Stimulated activated CD4-positive, alpha-beta T cell treated with anti-CD3 and anti-CD28 coated beads, Interleukin-1b, Interleukin-23, amount 100 ng/mL, for 48 hours (primary cell): ENCODE data around the gene COL27A1.
A peak's percentile ranks its signal among the peaks of the same experiment; 100 is the strongest.

Experiments
- DNase-seq: peaks from one replicate; pipeline ENCODE4 v3.0.0-alpha.2; 2020

Gene COL27A1

DNA sequence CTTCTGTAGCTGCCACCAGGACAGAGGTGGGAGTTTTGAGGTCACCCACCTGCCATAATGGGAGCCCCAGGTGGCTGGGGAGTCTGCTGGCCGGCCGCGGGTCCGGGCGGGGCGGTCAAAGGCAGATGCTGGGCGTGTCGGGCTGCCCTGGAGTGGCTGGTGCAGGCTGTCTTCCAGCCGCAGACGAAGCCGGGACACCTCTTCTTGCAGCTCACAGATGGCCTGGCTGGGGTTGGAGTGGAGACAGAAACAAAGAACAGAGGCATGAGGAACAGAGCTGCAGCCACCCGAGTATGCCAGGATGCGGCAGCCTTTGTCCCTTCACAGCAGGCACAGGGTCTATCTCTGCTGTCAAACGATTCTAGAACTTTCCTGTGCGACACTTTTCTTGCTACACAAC lies 192.3 kb downstream of the COL27A1 start:
- no peak for DNase-seq

DNA sequence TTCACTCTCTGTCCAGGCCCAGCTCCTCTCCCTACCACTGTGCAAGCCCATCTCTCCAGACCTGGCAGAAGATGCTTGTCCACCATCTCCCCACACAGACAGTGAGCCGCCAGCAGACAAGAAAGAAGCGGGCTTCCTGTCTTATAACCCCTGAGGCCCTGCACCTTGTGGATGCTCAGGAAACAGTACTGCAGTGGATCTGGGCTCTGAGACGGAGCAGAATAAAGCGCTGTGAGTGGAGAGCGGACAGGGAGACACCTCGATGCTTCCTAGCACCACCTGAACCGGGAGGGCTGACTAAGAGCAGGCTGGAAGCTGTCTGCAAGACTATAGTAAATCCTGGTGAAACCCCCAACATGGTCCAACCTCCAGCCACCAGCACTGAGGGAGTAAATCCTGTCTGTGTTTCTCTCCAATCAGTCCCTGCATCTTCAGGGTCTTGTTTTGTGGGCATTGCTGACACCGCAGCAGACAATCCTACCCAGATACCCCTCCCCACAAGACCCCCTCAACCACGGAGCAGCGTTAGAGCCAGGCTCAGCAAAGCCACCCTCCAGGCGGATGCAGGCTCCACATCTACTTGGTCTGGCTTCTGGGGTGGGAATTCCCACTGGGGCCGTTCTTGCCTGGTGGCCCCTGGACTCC lies 193.0 kb downstream of the COL27A1 start:
- no peak for DNase-seq

DNA sequence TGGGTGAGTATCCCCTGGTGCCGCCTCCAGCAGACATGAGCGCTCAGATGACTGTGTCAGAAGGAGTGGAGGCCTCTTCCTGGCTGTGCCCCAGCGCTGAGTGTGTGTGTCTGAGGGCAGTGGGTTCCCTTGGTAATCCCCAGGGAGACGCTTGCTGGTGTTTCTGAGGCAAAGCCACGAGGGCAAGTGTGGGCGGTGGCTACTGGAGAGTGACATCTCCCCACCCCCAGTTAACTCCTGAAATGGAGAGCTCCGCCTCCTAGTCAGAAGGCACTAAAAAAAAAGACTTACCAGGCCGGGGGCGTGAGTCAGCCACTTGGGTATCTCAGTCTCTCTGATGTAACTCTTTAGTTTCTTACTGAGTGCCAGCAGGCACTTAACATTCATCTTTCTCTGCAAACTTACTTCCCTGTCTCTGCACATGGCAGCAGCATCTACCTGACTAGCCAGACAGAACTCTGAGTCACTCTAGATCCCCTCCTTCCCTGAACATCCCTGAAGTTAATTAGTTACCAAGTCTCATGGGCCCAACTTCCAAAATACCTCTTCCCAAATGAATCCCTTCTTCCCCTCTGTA lies 193.7 kb downstream of the COL27A1 start:
- peak; percentile 96 for DNase-seq

DNA sequence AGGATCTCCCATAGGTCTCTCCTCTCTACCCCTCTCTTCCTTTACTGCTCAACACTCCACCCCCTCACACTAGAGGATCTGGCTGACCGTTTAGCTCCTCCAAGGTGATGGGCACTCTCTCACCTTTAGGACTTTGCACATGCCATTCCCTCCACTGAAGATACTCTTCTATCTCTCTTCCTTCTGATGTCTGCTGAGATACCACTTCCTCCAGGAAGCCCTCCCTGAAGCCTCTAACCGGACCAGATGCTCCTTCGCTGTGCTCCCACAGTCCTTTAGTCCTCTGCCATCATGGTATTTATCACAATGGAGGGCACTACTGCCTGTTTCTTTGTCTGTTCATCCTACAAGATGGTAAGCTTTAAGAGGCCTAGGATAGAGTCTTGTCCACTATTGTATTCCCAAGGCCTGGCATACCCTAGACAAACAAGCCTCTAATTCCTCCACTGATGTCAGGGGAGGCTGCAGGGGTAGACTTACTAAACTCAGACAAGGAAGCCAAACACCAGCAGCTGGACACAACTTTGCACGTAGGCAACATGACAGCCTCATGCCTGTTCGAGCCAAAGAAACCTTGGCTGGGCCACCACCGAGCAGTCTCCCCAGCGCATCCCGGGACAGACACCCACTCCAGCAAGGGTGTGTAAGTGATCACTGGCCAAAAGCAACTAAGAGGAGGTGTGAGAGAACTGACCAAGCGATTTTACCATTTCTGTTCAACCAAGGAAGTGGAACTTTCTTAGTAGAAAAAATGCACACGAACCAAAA lies 194.6 kb downstream of the COL27A1 start:
- no peak for DNase-seq

DNA sequence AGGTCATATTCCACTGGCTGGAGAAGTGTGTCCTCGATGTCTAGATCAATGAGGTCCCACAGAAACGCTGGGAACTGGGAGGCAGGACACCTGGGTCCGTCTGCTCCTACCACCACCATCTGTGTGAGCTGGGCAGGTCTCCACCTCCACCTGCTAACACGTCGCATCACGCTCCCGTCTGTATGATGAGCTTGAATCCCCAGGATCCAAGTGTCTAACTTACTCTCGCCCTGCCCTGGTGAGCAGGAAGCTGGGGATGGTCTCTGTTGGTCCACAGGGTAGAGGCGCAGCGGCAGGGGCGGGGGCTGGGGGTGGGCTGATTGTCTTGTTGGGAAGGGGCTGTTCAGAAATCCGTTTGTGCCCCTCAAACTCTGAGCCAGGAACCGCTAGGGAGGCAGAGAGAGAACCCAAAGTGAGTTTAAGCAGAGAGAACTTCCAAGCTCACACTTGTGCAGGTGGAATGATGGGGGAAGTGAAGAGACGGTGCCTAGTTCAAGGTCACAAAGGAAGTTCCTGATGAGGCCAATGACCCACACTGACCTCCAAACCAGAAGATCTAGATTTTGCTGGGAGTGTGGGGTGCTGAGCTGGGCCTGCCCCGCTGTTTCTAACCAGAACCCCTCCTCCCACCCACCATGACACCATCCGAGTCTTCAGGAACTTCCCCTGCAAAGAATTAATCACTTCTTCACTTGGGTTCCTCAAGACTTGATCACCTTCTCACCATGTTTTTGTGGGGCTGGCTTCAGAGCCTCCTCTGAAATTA lies 195.5 kb downstream of the COL27A1 start:
- DNase-seq, result no peak

DNA sequence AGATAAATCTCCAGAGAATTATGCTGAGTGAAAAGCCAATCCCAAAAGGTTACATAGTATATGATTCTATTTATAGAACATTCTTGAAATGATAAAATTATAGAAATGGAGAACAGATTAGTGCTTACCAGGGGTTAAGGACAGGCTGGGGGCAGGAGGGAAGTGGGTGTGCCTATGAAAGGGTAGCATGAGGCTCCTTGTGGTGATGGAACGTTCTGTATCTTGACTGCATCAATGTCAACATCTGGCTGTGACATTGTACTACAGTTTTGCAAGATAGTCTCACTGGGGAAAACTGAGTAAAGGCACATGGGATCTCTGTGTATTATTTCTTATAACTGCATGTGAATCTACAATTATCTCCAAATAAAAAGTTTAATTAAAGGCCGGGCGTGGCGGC lies 196.6 kb downstream of the COL27A1 start:
- DNase-seq, result no peak

DNA sequence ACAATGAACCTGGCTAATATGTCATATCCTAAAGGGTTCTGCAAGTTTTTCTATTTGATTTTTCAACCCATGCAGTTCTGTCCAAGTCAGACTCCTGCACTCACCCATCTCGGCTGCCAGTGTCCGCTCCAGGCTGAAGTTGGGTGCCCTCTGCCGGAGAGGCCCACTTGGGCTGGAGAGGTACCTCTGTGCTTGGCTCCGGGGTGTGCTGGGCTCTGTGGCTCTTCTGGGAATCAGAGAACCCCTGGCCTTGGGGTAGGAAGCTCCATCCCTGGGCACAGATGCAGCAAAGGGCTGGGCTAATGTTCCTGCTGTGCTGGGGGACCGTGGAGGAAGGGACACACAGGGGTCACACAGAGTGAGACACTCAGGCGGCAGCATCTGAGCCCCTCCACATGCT lies 200.5 kb downstream of the COL27A1 start:
- no peak for DNase-seq

DNA sequence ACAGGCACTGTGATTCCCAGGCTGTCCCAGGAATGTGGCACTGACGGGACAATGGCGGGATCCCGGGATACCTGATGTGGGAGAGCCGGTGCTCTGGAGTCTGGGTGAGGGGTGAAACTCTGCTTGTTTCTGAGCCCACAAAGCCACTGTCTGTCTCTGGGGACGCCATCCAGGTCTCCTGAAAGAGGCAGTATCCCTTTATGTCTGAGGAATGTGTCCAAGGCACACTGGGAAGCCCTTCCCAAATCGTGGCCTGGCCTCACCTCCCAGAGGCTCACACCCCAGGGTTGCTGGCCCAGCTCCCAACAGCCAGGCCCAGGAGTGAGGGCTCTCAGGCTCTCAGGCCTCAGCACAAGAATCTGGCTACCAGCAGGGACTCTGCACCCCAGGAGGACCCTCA lies 201.5 kb downstream of the COL27A1 start:
- DNase-seq, result no peak

DNA sequence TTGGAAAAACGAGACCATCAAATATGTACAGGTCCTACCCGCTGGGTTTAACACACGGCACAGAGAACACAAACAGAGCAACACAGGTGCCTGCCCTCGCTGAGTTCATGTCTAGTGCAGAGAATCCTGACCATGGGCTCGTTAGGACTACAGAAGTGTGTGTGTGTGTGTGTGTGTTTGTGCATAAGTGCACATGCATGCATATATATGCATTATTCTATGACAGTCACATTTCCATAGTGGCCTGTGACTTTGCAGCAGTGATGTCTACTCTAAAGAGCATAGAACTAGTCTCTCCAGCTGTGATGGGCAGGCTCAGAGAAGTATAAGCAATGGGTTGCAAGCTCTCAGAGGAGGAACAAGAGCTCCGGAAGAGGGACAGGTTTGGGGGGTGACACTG lies 202.0 kb downstream of the COL27A1 start:
- DNase-seq, result no peak

DNA sequence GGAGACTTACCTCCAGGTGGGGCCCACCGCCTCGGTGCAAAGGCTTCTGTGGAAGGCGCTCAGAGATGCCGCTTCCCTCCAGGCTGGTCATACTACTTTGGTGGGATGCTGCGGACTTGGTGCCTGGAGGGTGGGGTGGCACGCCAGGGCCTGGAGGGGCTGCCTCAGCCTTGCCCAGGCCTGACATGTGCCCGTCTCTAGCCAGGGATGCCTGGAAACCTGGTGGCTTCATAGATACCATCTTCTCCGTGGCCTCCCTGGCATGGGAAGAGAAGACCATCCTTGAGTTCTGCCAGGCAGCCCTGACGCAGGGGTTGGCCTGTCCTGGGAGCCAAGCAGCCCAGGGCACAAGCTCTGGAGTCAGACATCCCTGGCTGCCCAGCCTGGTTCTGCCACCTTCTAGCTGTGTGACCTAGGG lies 202.6 kb downstream of the COL27A1 start:
- DNase-seq, result no peak

DNA sequence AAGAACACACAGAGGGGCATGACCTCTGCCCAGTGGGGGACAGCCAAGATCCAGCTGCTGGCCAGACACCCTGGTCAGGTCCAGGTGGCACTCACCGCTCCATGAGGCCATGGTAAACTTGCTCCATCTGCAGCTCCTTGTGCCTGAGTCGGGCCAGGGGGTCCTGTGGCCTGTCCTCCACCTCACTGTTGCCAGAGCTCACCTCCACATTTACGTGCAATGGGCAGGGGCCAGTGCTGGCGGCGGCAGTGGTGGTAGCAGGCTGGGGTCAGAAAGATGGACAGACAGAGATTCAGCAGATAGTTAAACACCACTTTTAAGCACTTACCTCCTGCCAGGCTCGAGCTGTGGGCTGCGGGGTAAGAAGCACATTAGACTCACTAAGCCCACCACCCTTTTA lies 204.5 kb downstream of the COL27A1 start:
- no peak for DNase-seq

DNA sequence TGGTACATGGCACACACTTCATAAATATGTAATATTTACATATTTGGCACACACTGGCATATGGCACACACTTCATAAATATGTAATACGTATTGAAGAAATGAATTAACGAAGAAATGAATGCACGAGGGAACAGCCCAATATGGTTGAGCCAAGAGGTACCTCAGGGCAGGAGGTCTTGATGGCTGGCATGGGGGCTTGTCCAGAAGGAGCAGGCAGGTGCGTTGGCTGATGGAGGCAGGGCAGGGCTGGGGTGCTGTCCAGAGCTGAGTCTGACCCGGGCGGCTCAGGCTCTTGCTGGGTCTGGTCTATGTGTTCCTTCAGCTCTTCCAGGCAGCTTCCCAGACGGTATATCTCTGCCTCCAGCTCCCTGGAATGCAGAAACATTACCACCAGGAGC lies 206.2 kb downstream of the COL27A1 start:
- DNase-seq, result no peak
